HL-60 (cell line): Measurements from ENCODE around the gene TTC28.

Source experiments
- CTCF ChIP-seq: IDR thresholded peaks from one replicate; pipeline ENCODE4 v1.5.1; 2011; ENCODE audit warnings: low read length, control low read depth, inconsistent platforms; ENCODE audit not compliant: insufficient read depth
- GABPA ChIP-seq: IDR thresholded peaks from 2 replicates; pipeline ENCODE4 v1.6.1; 2012; ENCODE audit warnings: low read depth
- POLR2AphosphoS5 ChIP-seq: IDR thresholded peaks from 2 replicates; pipeline ENCODE4 v1.6.1; 2012; ENCODE audit warnings: low read depth
- REST ChIP-seq: IDR thresholded peaks from 2 replicates; pipeline ENCODE4 v1.6.1; 2012; ENCODE audit warnings: low read depth; ENCODE audit not compliant: insufficient replicate concordance
- SPI1 ChIP-seq: IDR thresholded peaks from 2 replicates; pipeline ENCODE4 v1.6.1; 2012; ENCODE audit warnings: low read depth, mild to moderate bottlenecking, borderline replicate concordance

GRCh38 chr22:28414913-28415312 is 264.7 kb downstream of the TTC28 start:
- TF ChIP-seq CTCF, result no peak
- no peak for TF ChIP-seq REST
- no peak for TF ChIP-seq POLR2AphosphoS5
- no peak for TF ChIP-seq GABPA
- TF ChIP-seq SPI1, result no peak
